K562 (cell line): Measurements from ENCODE around the gene SERPINA1. TPM values are rescaled to one million over a fixed set of nuclear protein-coding genes. Genes with fewer than 3 reads are reported as not detected.

Source experiments
- ATAC-seq: fragments of 200-7000 bp; cut with Tn5 transposase; 3 replicates; pipeline ENCODE4 v1.9.1; 2020; ENCODE audit warnings: moderate library complexity
- BruUV-seq: library from RNA; stranded (reverse); fragments of 400-500 nt; replicated peaks from 2 replicates; lab custom pipeline; 2021; lab: Mats Ljungman, UMichigan
- CTCF ChIA-PET: fragments of 300-600 bp; formaldehyde crosslinking; extraction: SDS; loops from one replicate; lab custom pipeline; 2021; ENCODE audit warnings: low intra/inter-chr PET ratio; lab: Yijun Ruan, JAX
- POLR2A ChIA-PET: fragments of 300-600, 350-650 bp; sonication (Branson Sonifier 250); formaldehyde crosslinking; extraction: SDS; loops from one replicate; lab custom pipeline; 2021; ENCODE audit warnings: antibody characterized with exemption, inconsistent platforms; lab: Yijun Ruan, JAX
- DNase-seq, 4 experiments: peaks; one replicate each; pipeline versions ENCODE4 v3.0.0 to v3.0.0-alpha.2; 2011 to 2018; ENCODE audit warnings: low spot score in 3 of 4, mixed read lengths in 3 of 4; ENCODE audit errors: extremely low read depth in 1 of 4
- FAIRE-seq: peaks from 2 replicates; lab custom pipeline; 2011; peaks lifted over from hg19 to GRCh38; lab: Jason Lieb, UNC
- H2AFZ ChIP-seq: 2 replicates; pipeline ENCODE4 v1.6.0; 2011; ENCODE audit warnings: low read depth, low read length, control low read depth, inconsistent platforms
- H3K27ac ChIP-seq: fragments of 200-600 bp; 3 replicates; pipeline ENCODE4 v1.8.0; 2011; ENCODE audit warnings: low read depth, mild to moderate bottlenecking, control low read depth, inconsistent platforms, low read length, moderate library complexity, mixed read lengths; ENCODE audit errors: extremely low read depth
- H3K27me3 ChIP-seq, 2 experiments: fragments of 300-600 bp in 1 of 2; 2 replicates in 1 of 2; 3 replicates in 1 of 2; pipeline versions ENCODE4 v1.6.0 to v1.8.0; 2011; ENCODE audit warnings: inconsistent platforms in 2 of 2, low read length in 2 of 2, mild to moderate bottlenecking in 1 of 2, mixed read lengths in 1 of 2, moderate library complexity in 1 of 2; ENCODE audit not compliant: control insufficient read depth in 2 of 2, insufficient read depth in 2 of 2
- H3K36me3 ChIP-seq: fragments of 300-600 bp; 3 replicates; pipeline ENCODE4 v1.8.0; 2011; ENCODE audit warnings: mild to moderate bottlenecking, low read length, inconsistent platforms; ENCODE audit not compliant: control insufficient read depth, insufficient read depth
- H3K4me1 ChIP-seq, 2 experiments: fragments of 200-600 bp in 1 of 2; replicated peaks in 1 of 2; 2 replicates in 1 of 2; 3 replicates in 1 of 2; pipeline versions ENCODE4 v1.5.1 to v1.8.0; 2011; ENCODE audit warnings: inconsistent platforms in 2 of 2, low read length in 2 of 2, mild to moderate bottlenecking in 1 of 2, mixed read lengths in 1 of 2, moderate library complexity in 1 of 2; ENCODE audit not compliant: control insufficient read depth in 2 of 2, insufficient read depth in 2 of 2
- H3K4me2 ChIP-seq: 2 replicates; pipeline ENCODE4 v1.6.1; 2011; ENCODE audit warnings: low read length, control low read depth, inconsistent platforms, mixed read lengths; ENCODE audit not compliant: insufficient read depth
- H3K4me3 ChIP-seq: fragments of 200-600 bp; sonication (generic), shearing (Covaris generic); 2 replicates; pipeline ENCODE4 v1.5.1; 2016; ENCODE audit warnings: control low read depth, inconsistent platforms
- H3K79me2 ChIP-seq: fragments of 200-600 bp; 3 replicates; pipeline ENCODE4 v1.8.0; 2011; ENCODE audit warnings: low read length, inconsistent platforms; ENCODE audit not compliant: control insufficient read depth, insufficient read depth
- H3K9ac ChIP-seq, 2 experiments: 2 replicates each; pipeline versions ENCODE4 v1.6.0 to v1.6.1; 2011; ENCODE audit warnings: low read depth in 2 of 2, low read length in 2 of 2, control low read depth in 1 of 2, inconsistent platforms in 1 of 2, mild to moderate bottlenecking in 1 of 2, mixed read lengths in 1 of 2; ENCODE audit not compliant: insufficient read depth in 1 of 2
- H3K9me1 ChIP-seq: one replicate; pipeline ENCODE4 v1.6.0; 2011; ENCODE audit warnings: inconsistent platforms, mild to moderate bottlenecking, low read length, moderate library complexity; ENCODE audit not compliant: control insufficient read depth, insufficient read depth
- H3K9me3 ChIP-seq: replicated peaks from 2 replicates; pipeline ENCODE4 v1.5.1; 2011; ENCODE audit warnings: low read depth, low read length, inconsistent platforms; ENCODE audit not compliant: control insufficient read depth, insufficient read depth
- H4K20me1 ChIP-seq: replicated peaks from 2 replicates; pipeline ENCODE4 v1.6.1; 2011; ENCODE audit warnings: low read length, inconsistent platforms, mixed read lengths; ENCODE audit not compliant: control insufficient read depth, insufficient read depth
- KDM1A ChIP-seq, 2 experiments: fragments of 450-650 bp; IDR thresholded peaks; 2 replicates each; pipeline ENCODE4 v1.6.1; 2016; ENCODE audit warnings: mild to moderate bottlenecking in 2 of 2
- NFIX ChIP-seq: fragments of 250-450 bp; sonication (Bioruptor Pico); IDR thresholded peaks from 2 replicates; pipeline ENCODE4 v1.4.0; 2020; ENCODE audit warnings: low read depth, mild to moderate bottlenecking, moderate library complexity
- NFYB ChIP-seq: IDR thresholded peaks from 2 replicates; pipeline ENCODE4 v1.6.1; 2011; ENCODE audit warnings: mild to moderate bottlenecking, moderate library complexity; ENCODE audit not compliant: insufficient read length; ENCODE audit errors: extremely low read depth
- SAFB2 ChIP-seq: fragments of 200-400 bp; formaldehyde crosslinking; IDR thresholded peaks from 2 replicates; pipeline ENCODE4 v1.6.1; 2018; ENCODE audit warnings: borderline replicate concordance, low read length, low read depth, moderate library complexity; ENCODE audit not compliant: severe bottlenecking
- ZNF589 ChIP-seq: fragments of 200-800 bp; sonication (Bioruptor generic); IDR thresholded peaks from 2 replicates; pipeline ENCODE4 v1.6.1; 2016; ENCODE audit warnings: low read depth, missing genetic modification characterization, missing compliant biosample characterization
- WGBS: fragments of 100-300 bp; shearing (Covaris generic); methylation state at CpG from one replicate; pipeline ENCODE4 v1.1.6; 2016; ENCODE audit warnings: low coverage, mixed read lengths; ENCODE audit not compliant: insufficient coverage; ENCODE audit errors: missing lambda C conversion rate; 5-methylcytosine and 5-hydroxymethylcytosine counted together
- in situ Hi-C: fragments of 300-500 bp; cut with MboI; formaldehyde crosslinking; loops from 4 replicates; pipeline ENCODE4 v1.15.0; 2018; ENCODE audit warnings: inconsistent platforms, mixed read lengths
- intact Hi-C: fragments of 100-400 bp; cut with micrococcal nuclease; formaldehyde crosslinking; loops from 2 replicates; pipeline ENCODE4 v1.14.2; 2022
- polyA plus RNA-seq, 8 experiments: library from polyadenylated mRNA; depleted of rRNA in 4 of 8; stranded (reverse) in 5 of 8; unstranded in 3 of 8; fragments of >200 nt; fragmentation: Nextera tagmentation in 2 of 8; fragmentation: Illumina TruSeq in 1 of 8; extraction: Ambion mirVana in 2 of 8; extraction: Trizol in 1 of 8; gene quantifications; 2 replicates each; pipeline versions ENCODE4 v1.2.1 to v1.2.3, GENCODE V29; 2011 to 2014; ENCODE audit warnings: inconsistent platforms in 1 of 8, missing spikeins in 1 of 8
- total RNA-seq, 7 experiments: library from RNA; depleted of rRNA in 6 of 7; stranded (reverse); fragments of >200 nt in 6 of 7; fragmentation: Illumina TruSeq in 2 of 7; extraction: Trizol in 2 of 7; gene quantifications; 2 replicates each; pipeline versions ENCODE4 v1.2.1 to v1.2.3, GENCODE V29; 2011 to 2021; ENCODE audit warnings: low replicate concordance in 1 of 7
- TF ChIP-seq, protein P1 (sequence below): sonication (generic); formaldehyde crosslinking; IDR thresholded peaks from 2 replicates; pipeline ENCODE4 v1.8.0; 2022; ENCODE audit warnings: mild to moderate bottlenecking, missing genetic modification reagents, borderline replicate concordance
- TF ChIP-seq, protein P2 (sequence below): fragments of 250-450 bp; sonication (Bioruptor Pico); IDR thresholded peaks from 2 replicates; pipeline ENCODE4 v1.4.0; 2020
- TF ChIP-seq, protein P3 (sequence below): fragments of 450-650 bp; IDR thresholded peaks from 2 replicates; pipeline ENCODE4 v1.6.1; 2018; ENCODE audit not compliant: partially characterized antibody
- TF ChIP-seq, protein P4 (sequence below): fragments of 250-450 bp; sonication (Bioruptor Pico); IDR thresholded peaks from 2 replicates; pipeline ENCODE4 v1.8.0; 2021; ENCODE audit warnings: moderate library complexity, mild to moderate bottlenecking, inconsistent platforms

The SERPINA1 gene
- total and polyA plus RNA-seq, 9 of the 15 experiments (the other 6 are each of a cell fraction or from before 2014, with no cell fraction given), result 4.1 TPM; not detected in 8

DNA sequence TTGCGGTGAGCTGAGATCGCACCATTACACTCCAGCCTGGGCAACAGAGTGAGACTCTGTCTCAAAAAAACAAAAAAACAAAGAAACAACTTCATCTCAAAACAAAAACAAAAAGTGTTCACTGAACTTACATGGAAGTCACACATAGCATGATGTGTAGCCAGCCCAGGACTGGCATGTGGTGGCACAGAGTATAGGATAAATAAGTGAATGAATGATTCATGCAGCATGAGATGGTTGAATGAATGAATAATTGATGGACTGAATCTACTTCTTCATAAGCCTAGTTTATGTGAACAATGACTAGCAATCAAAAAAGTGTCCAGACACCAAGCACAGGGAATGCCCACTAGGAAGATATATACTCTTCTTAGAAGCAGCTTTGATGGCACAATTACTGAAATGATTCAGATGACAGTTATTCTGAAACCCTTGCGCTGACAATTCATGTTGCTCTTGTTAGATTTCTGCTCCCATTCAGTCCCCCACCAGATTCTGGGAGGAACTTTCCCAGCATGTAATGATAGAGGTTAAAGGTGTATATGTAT is 33.7 kb downstream of the SERPINA1 start:
- Histone ChIP-seq H2AFZ (no peak overlapping the region), H3K9me3 (no peaks in the 10 kb centered on the region), H3K4me3 (no peak overlapping the region), H3K79me2 (no peaks in the 10 kb centered on the region), H3K4me2 (no peak overlapping the region), H3K4me1 (no peaks in the 10 kb centered on the region), H3K36me3 (no peaks in the 10 kb centered on the region), H3K9me1 (no peaks in the 10 kb centered on the region), H4K20me1 (no peaks in the 10 kb centered on the region), H3K9ac (no peak overlapping the region), H3K27me3 (no peaks in the 10 kb centered on the region), H3K27ac (no peak overlapping the region)
- FAIRE-seq (no peak), ATAC-seq (no peak), DNase-seq (no peak)
- ChIA-PET CTCF (no interaction called here), POLR2A (no interaction called here)
- no TSS peak for BruUV-seq
- intact Hi-C loops (no loop called here), in situ Hi-C loops (no loop called here)
- TF ChIP-seq NFYB (no peak), ZNF589 (CRISPR knock-in tag) (no peak), SAFB2 (no peak), NFIX (CRISPR knock-in tag) (no peak), KDM1A (IDR thresholded peaks at IDR 0.05) (no peak)
- TF ChIP-seq, protein P1, sequence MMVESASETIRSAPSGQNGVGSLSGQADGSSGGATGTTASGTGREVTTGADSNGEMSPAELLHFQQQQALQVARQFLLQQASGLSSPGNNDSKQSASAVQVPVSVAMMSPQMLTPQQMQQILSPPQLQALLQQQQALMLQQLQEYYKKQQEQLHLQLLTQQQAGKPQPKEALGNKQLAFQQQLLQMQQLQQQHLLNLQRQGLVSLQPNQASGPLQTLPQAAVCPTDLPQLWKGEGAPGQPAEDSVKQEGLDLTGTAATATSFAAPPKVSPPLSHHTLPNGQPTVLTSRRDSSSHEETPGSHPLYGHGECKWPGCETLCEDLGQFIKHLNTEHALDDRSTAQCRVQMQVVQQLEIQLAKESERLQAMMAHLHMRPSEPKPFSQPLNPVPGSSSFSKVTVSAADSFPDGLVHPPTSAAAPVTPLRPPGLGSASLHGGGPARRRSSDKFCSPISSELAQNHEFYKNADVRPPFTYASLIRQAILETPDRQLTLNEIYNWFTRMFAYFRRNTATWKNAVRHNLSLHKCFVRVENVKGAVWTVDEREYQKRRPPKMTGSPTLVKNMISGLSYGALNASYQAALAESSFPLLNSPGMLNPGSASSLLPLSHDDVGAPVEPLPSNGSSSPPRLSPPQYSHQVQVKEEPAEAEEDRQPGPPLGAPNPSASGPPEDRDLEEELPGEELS, result no peak
- TF ChIP-seq, protein P2, sequence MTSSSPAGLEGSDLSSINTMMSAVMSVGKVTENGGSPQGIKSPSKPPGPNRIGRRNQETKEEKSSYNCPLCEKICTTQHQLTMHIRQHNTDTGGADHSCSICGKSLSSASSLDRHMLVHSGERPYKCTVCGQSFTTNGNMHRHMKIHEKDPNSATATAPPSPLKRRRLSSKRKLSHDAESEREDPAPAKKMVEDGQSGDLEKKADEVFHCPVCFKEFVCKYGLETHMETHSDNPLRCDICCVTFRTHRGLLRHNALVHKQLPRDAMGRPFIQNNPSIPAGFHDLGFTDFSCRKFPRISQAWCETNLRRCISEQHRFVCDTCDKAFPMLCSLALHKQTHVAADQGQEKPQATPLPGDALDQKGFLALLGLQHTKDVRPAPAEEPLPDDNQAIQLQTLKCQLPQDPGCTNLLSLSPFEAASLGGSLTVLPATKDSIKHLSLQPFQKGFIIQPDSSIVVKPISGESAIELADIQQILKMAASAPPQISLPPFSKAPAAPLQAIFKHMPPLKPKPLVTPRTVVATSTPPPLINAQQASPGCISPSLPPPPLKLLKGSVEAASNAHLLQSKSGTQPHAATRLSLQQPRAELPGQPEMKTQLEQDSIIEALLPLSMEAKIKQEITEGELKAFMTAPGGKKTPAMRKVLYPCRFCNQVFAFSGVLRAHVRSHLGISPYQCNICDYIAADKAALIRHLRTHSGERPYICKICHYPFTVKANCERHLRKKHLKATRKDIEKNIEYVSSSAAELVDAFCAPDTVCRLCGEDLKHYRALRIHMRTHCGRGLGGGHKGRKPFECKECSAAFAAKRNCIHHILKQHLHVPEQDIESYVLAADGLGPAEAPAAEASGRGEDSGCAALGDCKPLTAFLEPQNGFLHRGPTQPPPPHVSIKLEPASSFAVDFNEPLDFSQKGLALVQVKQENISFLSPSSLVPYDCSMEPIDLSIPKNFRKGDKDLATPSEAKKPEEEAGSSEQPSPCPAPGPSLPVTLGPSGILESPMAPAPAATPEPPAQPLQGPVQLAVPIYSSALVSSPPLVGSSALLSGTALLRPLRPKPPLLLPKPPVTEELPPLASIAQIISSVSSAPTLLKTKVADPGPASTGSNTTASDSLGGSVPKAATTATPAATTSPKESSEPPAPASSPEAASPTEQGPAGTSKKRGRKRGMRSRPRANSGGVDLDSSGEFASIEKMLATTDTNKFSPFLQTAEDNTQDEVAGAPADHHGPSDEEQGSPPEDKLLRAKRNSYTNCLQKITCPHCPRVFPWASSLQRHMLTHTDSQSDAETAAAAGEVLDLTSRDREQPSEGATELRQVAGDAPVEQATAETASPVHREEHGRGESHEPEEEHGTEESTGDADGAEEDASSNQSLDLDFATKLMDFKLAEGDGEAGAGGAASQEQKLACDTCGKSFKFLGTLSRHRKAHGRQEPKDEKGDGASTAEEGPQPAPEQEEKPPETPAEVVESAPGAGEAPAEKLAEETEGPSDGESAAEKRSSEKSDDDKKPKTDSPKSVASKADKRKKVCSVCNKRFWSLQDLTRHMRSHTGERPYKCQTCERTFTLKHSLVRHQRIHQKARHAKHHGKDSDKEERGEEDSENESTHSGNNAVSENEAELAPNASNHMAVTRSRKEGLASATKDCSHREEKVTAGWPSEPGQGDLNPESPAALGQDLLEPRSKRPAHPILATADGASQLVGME (CRISPR knock-in tag), result no peak
- TF ChIP-seq, protein P3, sequence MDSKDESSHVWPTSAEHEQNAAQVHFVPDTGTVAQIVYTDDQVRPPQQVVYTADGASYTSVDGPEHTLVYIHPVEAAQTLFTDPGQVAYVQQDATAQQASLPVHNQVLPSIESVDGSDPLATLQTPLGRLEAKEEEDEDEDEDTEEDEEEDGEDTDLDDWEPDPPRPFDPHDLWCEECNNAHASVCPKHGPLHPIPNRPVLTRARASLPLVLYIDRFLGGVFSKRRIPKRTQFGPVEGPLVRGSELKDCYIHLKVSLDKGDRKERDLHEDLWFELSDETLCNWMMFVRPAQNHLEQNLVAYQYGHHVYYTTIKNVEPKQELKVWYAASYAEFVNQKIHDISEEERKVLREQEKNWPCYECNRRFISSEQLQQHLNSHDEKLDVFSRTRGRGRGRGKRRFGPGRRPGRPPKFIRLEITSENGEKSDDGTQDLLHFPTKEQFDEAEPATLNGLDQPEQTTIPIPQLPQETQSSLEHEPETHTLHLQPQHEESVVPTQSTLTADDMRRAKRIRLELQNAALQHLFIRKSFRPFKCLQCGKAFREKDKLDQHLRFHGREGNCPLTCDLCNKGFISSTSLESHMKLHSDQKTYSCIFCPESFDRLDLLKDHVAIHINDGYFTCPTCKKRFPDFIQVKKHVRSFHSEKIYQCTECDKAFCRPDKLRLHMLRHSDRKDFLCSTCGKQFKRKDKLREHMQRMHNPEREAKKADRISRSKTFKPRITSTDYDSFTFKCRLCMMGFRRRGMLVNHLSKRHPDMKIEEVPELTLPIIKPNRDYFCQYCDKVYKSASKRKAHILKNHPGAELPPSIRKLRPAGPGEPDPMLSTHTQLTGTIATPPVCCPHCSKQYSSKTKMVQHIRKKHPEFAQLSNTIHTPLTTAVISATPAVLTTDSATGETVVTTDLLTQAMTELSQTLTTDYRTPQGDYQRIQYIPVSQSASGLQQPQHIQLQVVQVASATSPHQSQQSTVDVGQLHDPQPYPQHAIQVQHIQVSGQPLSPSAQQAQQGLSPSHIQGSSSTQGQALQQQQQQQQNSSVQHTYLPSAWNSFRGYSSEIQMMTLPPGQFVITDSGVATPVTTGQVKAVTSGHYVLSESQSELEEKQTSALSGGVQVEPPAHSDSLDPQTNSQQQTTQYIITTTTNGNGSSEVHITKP, result no peak
- TF ChIP-seq, protein P4, sequence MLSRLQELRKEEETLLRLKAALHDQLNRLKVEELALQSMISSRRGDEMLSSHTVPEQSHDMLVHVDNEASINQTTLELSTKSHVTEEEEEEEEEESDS (CRISPR knock-in tag), result no peak
- 0% methylated on average over 2 of the region's 3 CpGs for WGBS
